Suprapubic skin (tissue), 4 donors: Measurements from ENCODE around the gene PROK2. TPM values are rescaled to one million over a fixed set of nuclear protein-coding genes. Genes with fewer than 3 reads are reported as not detected.

Experiments
- DNase-seq, 2 donors: peaks; one replicate each; pipeline ENCODE4 v3.0.0-alpha.2; 2019; ENCODE audit warnings: low spot score in 2 of 2
- H3K27ac ChIP-seq: fragments of 200-600 bp; sonication (generic); one replicate; pipeline ENCODE4 v1.5.1; 2019
- H3K27me3 ChIP-seq: fragments of 200-600 bp; sonication (generic); one replicate; pipeline ENCODE4 v1.5.1; 2019
- H3K36me3 ChIP-seq: fragments of 200-600 bp; sonication (generic); one replicate; pipeline ENCODE4 v1.5.1; 2019
- H3K4me1 ChIP-seq: fragments of 200-600 bp; sonication (generic); one replicate; pipeline ENCODE4 v1.5.1; 2019
- H3K4me3 ChIP-seq: fragments of 200-600 bp; sonication (generic); one replicate; pipeline ENCODE4 v1.5.1; 2019; ENCODE audit warnings: mild to moderate bottlenecking
- H3K9me3 ChIP-seq: fragments of 200-600 bp; sonication (generic); one replicate; pipeline ENCODE4 v1.5.1; 2019
- CTCF ChIP-seq, 2 donors: fragments of 200-600 bp in 1 of 2; fragments of 450-650 bp in 1 of 2; sonication (generic) in 1 of 2; IDR thresholded peaks; one replicate each; pipeline ENCODE4 v1.5.1; 2016 to 2019; ENCODE audit warnings: antibody characterized with exemption in 2 of 2, mild to moderate bottlenecking in 1 of 2, moderate library complexity in 1 of 2
- EP300 ChIP-seq: sonication (generic); formaldehyde crosslinking; IDR thresholded peaks from one replicate; pipeline ENCODE4 v1.6.1; 2017; ENCODE audit warnings: antibody characterized with exemption
- POLR2A ChIP-seq, 2 donors: fragments of 450-650 bp; IDR thresholded peaks; one replicate each; pipeline ENCODE4 v1.6.1; 2017; ENCODE audit warnings: antibody characterized with exemption in 2 of 2, mild to moderate bottlenecking in 2 of 2, moderate library complexity in 2 of 2
- POLR2AphosphoS5 ChIP-seq, 3 donors: sonication (generic); formaldehyde crosslinking; IDR thresholded peaks; one replicate each; pipeline ENCODE4 v1.6.1; 2017; ENCODE audit warnings: antibody characterized with exemption in 3 of 3
- WGBS: methylation state at CpG from one replicate; pipeline ENCODE4 v1.1.5; 2018; 5-methylcytosine and 5-hydroxymethylcytosine counted together
- total RNA-seq, 4 donors: library from RNA; depleted of rRNA; stranded (reverse); fragments of >200 nt; gene quantifications; one replicate each; pipeline ENCODE4 v1.1.0, GENCODE V29; 2016

Gene PROK2
- total RNA-seq, 4 donors from 2014 or later = not detected

- DNase-seq = no peak
- TF ChIP-seq POLR2AphosphoS5 (IDR thresholded peaks at IDR 0.05) (no peak), POLR2A (IDR thresholded peaks at IDR 0.05) (no peak), CTCF (IDR thresholded peaks at IDR 0.05) (no peak), EP300 (no peak)
- H3K27me3 ChIP-seq = no peaks in the 10 kb centered on the region
- no peak overlapping the region for H3K27ac ChIP-seq
- H3K36me3 ChIP-seq = no peaks in the 10 kb centered on the region
- no peak overlapping the region for H3K4me3 ChIP-seq
- H3K4me1 ChIP-seq = no peaks in the 10 kb centered on the region
- 72% methylated on average over 6 of the region's 6 CpGs for WGBS
- no peaks in the 10 kb centered on the region for H3K9me3 ChIP-seq
These were observed 24.5 kb upstream of the PROK2 start for GRCh38 chr3:71809321-71810026.

DNA sequence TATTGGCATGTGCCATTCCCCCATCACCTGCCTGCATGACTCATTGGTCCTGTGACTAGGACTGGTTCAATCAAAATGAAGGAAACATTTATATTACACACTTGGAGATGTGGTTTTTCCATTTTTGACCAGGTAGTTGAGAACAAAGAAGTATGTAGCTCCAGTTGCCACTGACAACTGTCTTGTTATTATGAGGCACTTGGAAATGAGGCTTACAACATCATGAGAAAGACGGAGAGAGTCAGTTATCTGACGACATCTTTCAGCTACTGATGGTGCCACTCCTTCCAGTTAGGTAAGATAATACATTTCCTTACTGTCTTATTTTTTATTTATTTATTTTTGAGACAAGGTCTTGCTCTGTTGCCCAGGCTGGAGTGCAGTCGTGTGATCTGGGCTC is 21.8 kb upstream of the PROK2 start:
- no peak for TF ChIP-seq POLR2AphosphoS5 (IDR thresholded peaks at IDR 0.05)
- no peak for TF ChIP-seq CTCF (IDR thresholded peaks at IDR 0.05)
- no peak for TF ChIP-seq POLR2A (IDR thresholded peaks at IDR 0.05)
- TF ChIP-seq EP300 = no peak
- Histone ChIP-seq H3K4me3 (no peak overlapping the region), H3K4me1 (no peaks in the 10 kb centered on the region), H3K36me3 (no peaks in the 10 kb centered on the region), H3K27ac (no peak overlapping the region), H3K9me3 (no peaks in the 10 kb centered on the region), H3K27me3 (peaks cover 1% of the 10 kb centered on the region)
- 74% methylated on average over 3 of the region's 3 CpGs for WGBS
- DNase-seq = no peak

GRCh38 chr3:71805691-71806090 is 20.7 kb upstream of the PROK2 start:
- H3K9me3 ChIP-seq = no peaks in the 10 kb centered on the region
- WGBS = 95% methylated on average over 2 of the region's 2 CpGs
- no peaks in the 10 kb centered on the region for H3K36me3 ChIP-seq
- no peak overlapping the region for H3K27ac ChIP-seq
- no peak overlapping the region for H3K4me3 ChIP-seq
- TF ChIP-seq POLR2A (IDR thresholded peaks at IDR 0.05) = no peak
- TF ChIP-seq EP300 = no peak
- no peaks in the 10 kb centered on the region for H3K4me1 ChIP-seq
- H3K27me3 ChIP-seq = peaks cover 10% of the 10 kb centered on the region
- no peak for DNase-seq

- 82% methylated on average over 3 of the region's 3 CpGs for WGBS
- Histone ChIP-seq H3K27ac (no peak overlapping the region), H3K4me1 (no peaks in the 10 kb centered on the region), H3K36me3 (no peaks in the 10 kb centered on the region), H3K27me3 (peaks cover 15% of the 10 kb centered on the region), H3K4me3 (no peak overlapping the region), H3K9me3 (no peaks in the 10 kb centered on the region)
- DNase-seq = no peak
- no peak for TF ChIP-seq EP300
- TF ChIP-seq POLR2AphosphoS5 (IDR thresholded peaks at IDR 0.05) = no peak
- TF ChIP-seq POLR2A (IDR thresholded peaks at IDR 0.05) = no peak
- TF ChIP-seq CTCF (IDR thresholded peaks at IDR 0.05) = no peak
These were observed 20.3 kb upstream of the PROK2 start for GRCh38 chr3:71805199-71805598.

DNA sequence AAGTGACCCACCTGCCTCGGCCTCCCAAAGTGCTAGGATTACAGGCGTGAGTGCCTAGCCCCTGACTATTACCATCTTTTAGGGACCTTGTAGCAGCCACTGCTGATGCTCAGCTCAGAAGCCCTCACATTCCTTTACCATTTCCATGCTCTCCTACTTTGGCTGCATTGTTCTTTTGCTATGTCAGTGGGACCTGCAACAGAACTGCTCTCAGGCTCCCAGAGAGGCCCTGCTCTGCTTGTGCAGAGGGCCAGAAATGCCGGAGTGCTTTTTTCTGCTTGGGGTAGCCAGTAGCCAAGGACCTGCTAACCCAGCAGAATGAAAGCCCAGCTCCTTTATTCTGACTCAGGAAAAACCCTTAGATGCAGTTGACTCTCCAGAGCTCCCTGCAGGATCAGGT is 18.3 kb upstream of the PROK2 start:
- no peak overlapping the region for H3K27ac ChIP-seq
- H3K36me3 ChIP-seq = no peaks in the 10 kb centered on the region
- H3K27me3 ChIP-seq = peaks cover 16% of the 10 kb centered on the region
- TF ChIP-seq POLR2AphosphoS5 (IDR thresholded peaks at IDR 0.05) (no peak), POLR2A (IDR thresholded peaks at IDR 0.05) (no peak), EP300 (no peak), CTCF (IDR thresholded peaks at IDR 0.05) (no peak)
- no peak overlapping the region for H3K4me3 ChIP-seq
- DNase-seq = no peak
- no peaks in the 10 kb centered on the region for H3K4me1 ChIP-seq
- no peaks in the 10 kb centered on the region for H3K9me3 ChIP-seq
- WGBS = 98% methylated on average over 3 of the region's 3 CpGs

GRCh38 chr3:71801986-71802385 is 17.0 kb upstream of the PROK2 start:
- Histone ChIP-seq H3K4me1 (no peaks in the 10 kb centered on the region), H3K9me3 (no peaks in the 10 kb centered on the region), H3K27me3 (peaks cover 16% of the 10 kb centered on the region), H3K4me3 (no peak overlapping the region), H3K36me3 (no peaks in the 10 kb centered on the region), H3K27ac (no peak overlapping the region)
- 80% methylated on average over 2 of the region's 2 CpGs for WGBS
- DNase-seq = no peak
- TF ChIP-seq POLR2AphosphoS5 (IDR thresholded peaks at IDR 0.05) (no peak), EP300 (no peak), POLR2A (IDR thresholded peaks at IDR 0.05) (no peak), CTCF (IDR thresholded peaks at IDR 0.05) (no peak)
